ENCODE data around the gene AGXT2. TPM values are rescaled to one million over a fixed set of nuclear protein-coding genes. Genes with fewer than 3 reads are reported as not detected.

Gene AGXT2
- total RNA-seq, 1 experiment from 2014 or later = not detected

GRCh38 chr5:35066260-35066795, 18.6 kb upstream of the AGXT2 start:
- intact Hi-C loops (cut with micrococcal nuclease; ENCODE audit: unreplicated experiment) = no loop called here
- Histone ChIP-seq H2AFZ (no peak overlapping the region), H3K9me3 (ENCODE audit: insufficient read depth, low read depth) (no peaks in the 10 kb centered on the region), H3K4me2 (no peak overlapping the region), H3K4me3 (no peak overlapping the region), H3K27me3 (ENCODE audit: insufficient read depth, low read depth) (peaks cover 68% of the 10 kb centered on the region), H3K36me3 (ENCODE audit: low read depth) (no peaks in the 10 kb centered on the region), H3K9me2 (ENCODE audit: insufficient read depth) (no peaks in the 10 kb centered on the region), H3K79me2 (ENCODE audit: low read depth) (no peaks in the 10 kb centered on the region), H4K20me1 (ENCODE audit: insufficient read depth) (no peaks in the 10 kb centered on the region), H3F3A (ENCODE audit: insufficient read depth, low read depth) (no peaks in the 10 kb centered on the region), H3K27ac (no peak overlapping the region), H3K4me1 (replicated peaks; ENCODE audit: insufficient read depth) (no peaks in the 10 kb centered on the region)
- ChIA-PET CTCF (no interaction called here), POLR2A (ENCODE audit: unreplicated experiment) (no interaction called here)
- TF ChIP-seq, protein P1, sequence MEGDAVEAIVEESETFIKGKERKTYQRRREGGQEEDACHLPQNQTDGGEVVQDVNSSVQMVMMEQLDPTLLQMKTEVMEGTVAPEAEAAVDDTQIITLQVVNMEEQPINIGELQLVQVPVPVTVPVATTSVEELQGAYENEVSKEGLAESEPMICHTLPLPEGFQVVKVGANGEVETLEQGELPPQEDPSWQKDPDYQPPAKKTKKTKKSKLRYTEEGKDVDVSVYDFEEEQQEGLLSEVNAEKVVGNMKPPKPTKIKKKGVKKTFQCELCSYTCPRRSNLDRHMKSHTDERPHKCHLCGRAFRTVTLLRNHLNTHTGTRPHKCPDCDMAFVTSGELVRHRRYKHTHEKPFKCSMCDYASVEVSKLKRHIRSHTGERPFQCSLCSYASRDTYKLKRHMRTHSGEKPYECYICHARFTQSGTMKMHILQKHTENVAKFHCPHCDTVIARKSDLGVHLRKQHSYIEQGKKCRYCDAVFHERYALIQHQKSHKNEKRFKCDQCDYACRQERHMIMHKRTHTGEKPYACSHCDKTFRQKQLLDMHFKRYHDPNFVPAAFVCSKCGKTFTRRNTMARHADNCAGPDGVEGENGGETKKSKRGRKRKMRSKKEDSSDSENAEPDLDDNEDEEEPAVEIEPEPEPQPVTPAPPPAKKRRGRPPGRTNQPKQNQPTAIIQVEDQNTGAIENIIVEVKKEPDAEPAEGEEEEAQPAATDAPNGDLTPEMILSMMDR (conservative IDR thresholded peaks at IDR 0.05) = no peak
- no peak for TF ChIP-seq EZH2 (IDR thresholded peaks at IDR 0.05; ENCODE audit: low read depth)
- DNase-seq = no peak
- BruUV-seq (replicated peaks) = no TSS peak

- Histone ChIP-seq H2AFZ (no peak overlapping the region), H4K20me1 (ENCODE audit: insufficient read depth) (no peaks in the 10 kb centered on the region), H3K36me3 (ENCODE audit: low read depth) (no peaks in the 10 kb centered on the region), H3K79me2 (ENCODE audit: low read depth) (no peaks in the 10 kb centered on the region), H3F3A (ENCODE audit: insufficient read depth, low read depth) (no peaks in the 10 kb centered on the region), H3K4me3 (no peak overlapping the region), H3K4me2 (no peak overlapping the region), H3K9me2 (ENCODE audit: insufficient read depth) (no peaks in the 10 kb centered on the region), H3K27ac (no peak overlapping the region), H3K27me3 (ENCODE audit: insufficient read depth, low read depth) (peaks cover 73% of the 10 kb centered on the region), H3K9me3 (ENCODE audit: insufficient read depth, low read depth) (no peaks in the 10 kb centered on the region), H3K4me1 (replicated peaks; ENCODE audit: insufficient read depth) (no peaks in the 10 kb centered on the region)
- no TSS peak for BruUV-seq (replicated peaks)
- CTCF ChIA-PET = no interaction called here
- POLR2A ChIA-PET (ENCODE audit: unreplicated experiment) = interaction anchor here (0.6 kb wide), 1 partner anchor 521 kb away, joined by 8 read pairs; no protein-coding TSS in a partner anchor
- TF ChIP-seq, protein P1 (conservative IDR thresholded peaks at IDR 0.05) = no peak
- no peak for TF ChIP-seq EZH2 (IDR thresholded peaks at IDR 0.05; ENCODE audit: low read depth)
- intact Hi-C loops (cut with micrococcal nuclease; ENCODE audit: unreplicated experiment) = no loop called here
- no peak for DNase-seq
These were observed 15.7 kb upstream of the AGXT2 start for GRCh38 chr5:35063414-35063813.

DNA sequence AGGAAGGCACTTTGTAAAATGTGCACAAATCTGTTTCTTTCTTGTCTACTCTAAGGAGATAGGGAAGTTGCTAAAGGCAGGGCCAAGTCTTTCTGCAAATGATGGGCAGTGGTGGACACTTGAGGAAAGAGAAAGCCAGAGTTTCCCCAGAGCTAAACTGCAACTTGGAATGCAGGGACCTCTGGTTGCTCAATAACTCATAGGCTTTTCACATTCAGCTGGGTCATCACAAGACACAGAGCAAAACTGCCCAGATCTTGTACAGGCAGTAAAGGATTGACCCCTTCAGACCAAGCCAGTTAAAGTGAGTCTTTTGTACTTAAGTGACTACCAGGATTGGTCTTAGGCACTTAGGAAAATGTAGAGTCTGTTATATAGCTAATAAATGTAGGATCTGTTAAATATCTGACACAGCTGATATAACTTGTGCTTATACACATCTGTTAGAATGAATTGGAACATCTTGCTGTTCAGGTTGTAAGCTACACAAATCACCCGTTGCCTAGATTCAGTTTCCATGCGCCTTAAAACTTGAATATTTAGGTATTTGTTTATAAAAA, 13.5 kb upstream of the AGXT2 start:
- TF ChIP-seq, protein P1 (conservative IDR thresholded peaks at IDR 0.05) = no peak
- TF ChIP-seq EZH2 (IDR thresholded peaks at IDR 0.05; ENCODE audit: low read depth) = no peak
- Histone ChIP-seq H3K27ac (no peak overlapping the region), H3K9me2 (ENCODE audit: insufficient read depth) (no peaks in the 10 kb centered on the region), H3K4me2 (no peak overlapping the region), H2AFZ (no peak overlapping the region), H4K20me1 (ENCODE audit: insufficient read depth) (no peaks in the 10 kb centered on the region), H3K36me3 (ENCODE audit: low read depth) (no peaks in the 10 kb centered on the region), H3K79me2 (ENCODE audit: low read depth) (no peaks in the 10 kb centered on the region), H3K9me3 (ENCODE audit: insufficient read depth, low read depth) (no peaks in the 10 kb centered on the region), H3K4me1 (replicated peaks; ENCODE audit: insufficient read depth) (no peaks in the 10 kb centered on the region), H3F3A (ENCODE audit: insufficient read depth, low read depth) (no peaks in the 10 kb centered on the region), H3K4me3 (no peak overlapping the region), H3K27me3 (ENCODE audit: insufficient read depth, low read depth) (peaks cover 72% of the 10 kb centered on the region)
- intact Hi-C loops (cut with micrococcal nuclease; ENCODE audit: unreplicated experiment) = no loop called here
- no peak for DNase-seq
- no TSS peak for BruUV-seq (replicated peaks)
- ChIA-PET POLR2A (ENCODE audit: unreplicated experiment) (no interaction called here), CTCF (no interaction called here)
